ENCODE data around the gene ESYT2. TPM values are rescaled to one million over a fixed set of nuclear protein-coding genes. Genes with fewer than 3 reads are reported as not detected.

Gene ESYT2
- total RNA-seq, 8 experiments from 2014 or later = 10.9 to 141 (median 26.2) TPM

GRCh38 chr7:158760445-158760764, 68.9 kb downstream of the ESYT2 start:
- Histone ChIP-seq H3K27ac (no peak overlapping the region), H3K4me3 (no peak overlapping the region), H3K4me1 (replicated peaks in 1 of 2) (no peaks in the 10 kb centered on the region)
- no peak for ATAC-seq (replicated peaks in 6 of 8)
- in situ Hi-C loops (cut with MboI; ENCODE audit: low pct_unique_long_range_greater_than_20kb in 2 of 9, low sequenced_read_pairs in 9 of 9, unreplicated experiment in 9 of 9) = no loop called here
- 83 to 100% (median 95%) methylated on average over 1 to 3 of the region's 3 CpGs; no CpG with 5 or more reads in 2 of the 10 experiments for WGBS, 10 experiments

- ATAC-seq (replicated peaks in 6 of 8) = no peak
- Histone ChIP-seq H3K4me3 (no peak overlapping the region), H3K27ac (no peak overlapping the region), H3K4me1 (replicated peaks in 1 of 2) (no peaks in the 10 kb centered on the region)
- in situ Hi-C loops (cut with MboI; ENCODE audit: low pct_unique_long_range_greater_than_20kb in 2 of 9, low sequenced_read_pairs in 9 of 9, unreplicated experiment in 9 of 9) = no loop called here
- WGBS, 10 experiments = 80 to 100% (median 95%) methylated on average over 1 to 13 of the region's 14 CpGs; no CpG with 5 or more reads in 1 of the 10 experiments
These were observed 69.4 kb downstream of the ESYT2 start for GRCh38 chr7:158759749-158760444.

GRCh38 chr7:158759245-158759614, 70.1 kb downstream of the ESYT2 start:
- in situ Hi-C loops (cut with MboI; ENCODE audit: low pct_unique_long_range_greater_than_20kb in 2 of 9, low sequenced_read_pairs in 9 of 9, unreplicated experiment in 9 of 9) = no loop called here
- WGBS, 10 experiments = 87 to 100% (median 94%) methylated on average over 1 to 4 of the region's 4 CpGs; no CpG with 5 or more reads in 1 of the 10 experiments
- H3K27ac ChIP-seq = no peak overlapping the region
- H3K4me3 ChIP-seq = no peak overlapping the region
- no peaks in the 10 kb centered on the region for H3K4me1 ChIP-seq (replicated peaks in 1 of 2)
- ATAC-seq (replicated peaks in 6 of 8) = no peak

- WGBS, 10 experiments = 87 to 100% (median 94%) methylated on average over 1 to 13 of the region's 16 CpGs; no CpG with 5 or more reads in 1 of the 10 experiments
- no peak overlapping the region for H3K27ac ChIP-seq
- in situ Hi-C loops (cut with MboI; ENCODE audit: low pct_unique_long_range_greater_than_20kb in 2 of 9, low sequenced_read_pairs in 9 of 9, unreplicated experiment in 9 of 9) = no loop called here
- peak in 1 of 8 experiments; percentile 68 for ATAC-seq (replicated peaks in 6 of 8)
- H3K4me1 ChIP-seq (replicated peaks in 1 of 2) = no peaks in the 10 kb centered on the region
- H3K4me3 ChIP-seq = no peak overlapping the region
These were observed 70.6 kb downstream of the ESYT2 start for GRCh38 chr7:158758586-158759244.

- no peak for ATAC-seq (replicated peaks in 6 of 8)
- Histone ChIP-seq H3K4me1 (replicated peaks in 1 of 2) (no peaks in the 10 kb centered on the region), H3K4me3 (no peak overlapping the region), H3K27ac (no peak overlapping the region)
- in situ Hi-C loops (cut with MboI; ENCODE audit: low pct_unique_long_range_greater_than_20kb in 2 of 9, low sequenced_read_pairs in 9 of 9, unreplicated experiment in 9 of 9) = no loop called here
- 83 to 100% (median 100%) methylated on average over 1 to 14 of the region's 16 CpGs; no CpG with 5 or more reads in 2 of the 10 experiments for WGBS, 10 experiments
These were observed 71.8 kb downstream of the ESYT2 start for GRCh38 chr7:158757404-158757989.

- WGBS, 10 experiments = 67 to 94% (median 92%) methylated on average over 2 to 10 of the region's 11 CpGs; no CpG with 5 or more reads in 1 of the 10 experiments
- ATAC-seq (replicated peaks in 6 of 8) = no peak
- H3K4me3 ChIP-seq = no peak overlapping the region
- in situ Hi-C loops (cut with MboI; ENCODE audit: low pct_unique_long_range_greater_than_20kb in 2 of 9, low sequenced_read_pairs in 9 of 9, unreplicated experiment in 9 of 9) = no loop called here
- H3K27ac ChIP-seq = no peak overlapping the region
- no peaks in the 10 kb centered on the region for H3K4me1 ChIP-seq (replicated peaks in 1 of 2)
These were observed 74.4 kb downstream of the ESYT2 start for GRCh38 chr7:158754746-158755444.

- WGBS, 10 experiments = 50 to 100% (median 100%) methylated on average over 1 to 4 of the region's 5 CpGs; no CpG with 5 or more reads in 1 of the 10 experiments
- Histone ChIP-seq H3K4me1 (replicated peaks in 1 of 2) (no peaks in the 10 kb centered on the region), H3K4me3 (no peak overlapping the region), H3K27ac (no peak overlapping the region)
- in situ Hi-C loops (cut with MboI; ENCODE audit: low pct_unique_long_range_greater_than_20kb in 2 of 9, low sequenced_read_pairs in 9 of 9, unreplicated experiment in 9 of 9) = no loop called here
- no peak for ATAC-seq (replicated peaks in 6 of 8)
These were observed 75.4 kb downstream of the ESYT2 start for GRCh38 chr7:158753900-158754299.

- ATAC-seq (replicated peaks in 6 of 8) = no peak
- in situ Hi-C loops (cut with MboI; ENCODE audit: low pct_unique_long_range_greater_than_20kb in 2 of 9, low sequenced_read_pairs in 9 of 9, unreplicated experiment in 9 of 9) = no loop called here
- Histone ChIP-seq H3K4me1 (replicated peaks in 1 of 2) (no peaks in the 10 kb centered on the region), H3K4me3 (no peak overlapping the region), H3K27ac (no peak overlapping the region)
- 57 to 100% (median 95%) methylated on average over 1 to 3 of the region's 3 CpGs; no CpG with 5 or more reads in 2 of the 10 experiments for WGBS, 10 experiments
These were observed 77.6 kb downstream of the ESYT2 start for GRCh38 chr7:158751751-158752150.

GRCh38 chr7:158751199-158751598, 78.1 kb downstream of the ESYT2 start:
- in situ Hi-C loops (cut with MboI; ENCODE audit: low pct_unique_long_range_greater_than_20kb in 2 of 9, low sequenced_read_pairs in 9 of 9, unreplicated experiment in 9 of 9) = no loop called here

GRCh38 chr7:158750702-158751101, 78.6 kb downstream of the ESYT2 start:
- in situ Hi-C loops (cut with MboI; ENCODE audit: low pct_unique_long_range_greater_than_20kb in 2 of 9, low sequenced_read_pairs in 9 of 9, unreplicated experiment in 9 of 9) = no loop called here
- Histone ChIP-seq H3K4me3 (no peak overlapping the region), H3K4me1 (replicated peaks in 1 of 2) (no peaks in the 10 kb centered on the region), H3K27ac (no peak overlapping the region)
- 83 to 100% (median 95%) methylated on average over 1 to 3 of the region's 3 CpGs; no CpG with 5 or more reads in 4 of the 10 experiments for WGBS, 10 experiments
- no peak for ATAC-seq (replicated peaks in 6 of 8)

More at GRCh38 chr7:158751199-158751598, 78.1 kb downstream of the ESYT2 start:
- Histone ChIP-seq H3K27ac (no peak overlapping the region), H3K4me1 (replicated peaks in 1 of 2) (no peaks in the 10 kb centered on the region), H3K4me3 (no peak overlapping the region)
- 86 to 100% (median 97%) methylated on average over 1 to 2 of the region's 2 CpGs; no CpG with 5 or more reads in 2 of the 10 experiments for WGBS, 10 experiments
- no peak for ATAC-seq (replicated peaks in 6 of 8)

- 20 to 100% (median 99%) methylated on average over 1 to 8 of the region's 9 CpGs; no CpG with 5 or more reads in 6 of the 10 experiments for WGBS, 10 experiments
- Histone ChIP-seq H3K4me1 (replicated peaks in 1 of 2) (no peaks in the 10 kb centered on the region), H3K4me3 (no peak overlapping the region), H3K27ac (no peak overlapping the region)
- in situ Hi-C loops (cut with MboI; ENCODE audit: low pct_unique_long_range_greater_than_20kb in 2 of 9, low sequenced_read_pairs in 9 of 9, unreplicated experiment in 9 of 9) = no loop called here
- no peak for ATAC-seq (replicated peaks in 6 of 8)
These were observed 79.9 kb downstream of the ESYT2 start for GRCh38 chr7:158749396-158749795.

- ATAC-seq (replicated peaks in 6 of 8) = no peak
- Histone ChIP-seq H3K4me1 (replicated peaks in 1 of 2) (no peaks in the 10 kb centered on the region), H3K27ac (no peak overlapping the region), H3K4me3 (no peak overlapping the region)
- 84 to 100% (median 93%) methylated on average over 1 to 9 of the region's 10 CpGs; no CpG with 5 or more reads in 1 of the 10 experiments for WGBS, 10 experiments
- in situ Hi-C loops (cut with MboI; ENCODE audit: low pct_unique_long_range_greater_than_20kb in 2 of 9, low sequenced_read_pairs in 9 of 9, unreplicated experiment in 9 of 9) = no loop called here
These were observed 81.0 kb downstream of the ESYT2 start for GRCh38 chr7:158748335-158748734.

- H3K4me1 ChIP-seq (replicated peaks in 1 of 2) = no peaks in the 10 kb centered on the region
- 88 to 100% (median 93%) methylated on average over 1 to 8 of the region's 10 CpGs; no CpG with 5 or more reads in 1 of the 10 experiments for WGBS, 10 experiments
- H3K27ac ChIP-seq = no peak overlapping the region
- in situ Hi-C loops (cut with MboI; ENCODE audit: low pct_unique_long_range_greater_than_20kb in 2 of 9, low sequenced_read_pairs in 9 of 9, unreplicated experiment in 9 of 9) = no loop called here
- no peak overlapping the region for H3K4me3 ChIP-seq
- ATAC-seq (replicated peaks in 6 of 8) = no peak
These were observed 81.9 kb downstream of the ESYT2 start for GRCh38 chr7:158747408-158747807.

Measured in motor neuron (in vitro differentiated cells).